Fibroblast of lung (primary cell): ENCODE results near the gene APOA1. TPM values are rescaled to one million over a fixed set of nuclear protein-coding genes. Genes with fewer than 3 reads are reported as not detected.
A peak's percentile ranks its signal among the peaks of the same experiment; 100 is the strongest.

Experiments
- DNase-seq, 2 donors: peaks; one replicate each; pipeline versions ENCODE4 v3.0.0 to v3.0.0-alpha.2; 2010; ENCODE audit warnings: low read depth in 2 of 2
- H2AFZ ChIP-seq: 2 replicates; pipeline ENCODE4 v1.5.1; 2012; ENCODE audit warnings: low read length, control low read depth, inconsistent platforms
- H3K27ac ChIP-seq: 2 replicates; pipeline ENCODE4 v1.5.1; 2011; ENCODE audit warnings: low read length, control low read depth; ENCODE audit not compliant: insufficient read depth
- H3K27me3 ChIP-seq: 2 replicates; pipeline ENCODE4 v1.5.1; 2011; ENCODE audit warnings: mild to moderate bottlenecking, low read length; ENCODE audit not compliant: control insufficient read depth, insufficient read depth
- H3K36me3 ChIP-seq: 2 replicates; pipeline ENCODE4 v1.5.1; 2011; ENCODE audit warnings: low read length; ENCODE audit not compliant: control insufficient read depth, insufficient read depth
- H3K4me1 ChIP-seq: 2 replicates; pipeline ENCODE4 v1.5.1; 2011; ENCODE audit warnings: low read length; ENCODE audit not compliant: control insufficient read depth, insufficient read depth; ENCODE audit errors: extremely low read depth
- H3K4me2 ChIP-seq: 2 replicates; pipeline ENCODE4 v1.5.1; 2011; ENCODE audit warnings: low read length, control low read depth; ENCODE audit not compliant: insufficient read depth; ENCODE audit errors: extremely low read depth
- H3K4me3 ChIP-seq, 4 experiments: fragments of 200-600 bp in 1 of 4; sonication (generic) in 1 of 4; replicated peaks in 1 of 4; 2 replicates each; pipeline ENCODE4 v1.5.1; 2011 to 2016; ENCODE audit warnings: low read length in 4 of 4, low read depth in 3 of 4, mild to moderate bottlenecking in 3 of 4, control low read depth in 2 of 4, inconsistent platforms in 1 of 4, mixed read lengths in 1 of 4; ENCODE audit not compliant: insufficient read depth in 1 of 4; ENCODE audit errors: control extremely low read depth in 1 of 4
- H3K79me2 ChIP-seq: 2 replicates; pipeline ENCODE4 v1.5.1; 2012; ENCODE audit warnings: mild to moderate bottlenecking, low read length, inconsistent platforms; ENCODE audit not compliant: control insufficient read depth, insufficient read depth
- H3K9ac ChIP-seq: 2 replicates; pipeline ENCODE4 v1.5.1; 2011; ENCODE audit warnings: mild to moderate bottlenecking, low read length, control low read depth; ENCODE audit not compliant: insufficient read depth
- H3K9me3 ChIP-seq: 2 replicates; pipeline ENCODE4 v1.5.1; 2012; ENCODE audit warnings: low read depth, low read length; ENCODE audit not compliant: control insufficient read depth, insufficient read depth
- H4K20me1 ChIP-seq: 2 replicates; pipeline ENCODE4 v1.5.1; 2011; ENCODE audit warnings: low read length; ENCODE audit not compliant: control insufficient read depth, insufficient read depth; ENCODE audit errors: extremely low read depth
- CTCF ChIP-seq, 2 donors: IDR thresholded peaks in 1 of 2; conservative IDR thresholded peaks in 1 of 2; 1 replicate in 1 of 2; 2 replicates in 1 of 2; pipeline ENCODE4 v1.5.1; 2011 to 2012; ENCODE audit warnings: low read length in 2 of 2, control low read depth in 1 of 2, inconsistent platforms in 1 of 2, low read depth in 1 of 2, mild to moderate bottlenecking in 1 of 2
- EZH2 ChIP-seq: IDR thresholded peaks from 2 replicates; pipeline ENCODE4 v1.5.1; 2012; ENCODE audit warnings: low read length, control low read depth, mild to moderate bottlenecking; ENCODE audit errors: missing control alignments
- polyA plus RNA-seq, 2 donors: library from polyadenylated mRNA; depleted of rRNA in 1 of 2; stranded (reverse) in 1 of 2; unstranded in 1 of 2; fragments of >200 nt; gene quantifications; 2 replicates each; pipeline ENCODE4 v1.2.1, GENCODE V29; 2011 to 2012; ENCODE audit warnings: missing spikeins in 1 of 2
- total RNA-seq: library from RNA; depleted of rRNA; stranded (reverse); fragments of >200 nt; gene quantifications from 2 replicates; pipeline ENCODE4 v1.2.1, GENCODE V29; 2014

APOA1 gene
- total and polyA plus RNA-seq, 2 donors (not counting 1 experiment from before 2014, with no cell fraction given): 0.05 TPM; not detected in 1

GRCh38 chr11:116881143-116881542, 43.7 kb upstream of the APOA1 start:
- no peak for DNase-seq
- no peak overlapping the region for H3K4me3 ChIP-seq
- H3K79me2 ChIP-seq: no peaks in the 10 kb centered on the region
- H4K20me1 ChIP-seq: no peaks in the 10 kb centered on the region
- no peak overlapping the region for H2AFZ ChIP-seq
- H3K4me1 ChIP-seq: peaks cover 8% of the 10 kb centered on the region
- H3K27me3 ChIP-seq: no peaks in the 10 kb centered on the region
- TF ChIP-seq EZH2 (no peak), CTCF (conservative IDR thresholded peaks at IDR 0.05 in 1 of 2, IDR thresholded peaks at IDR 0.05 in 1 of 2; ENCODE audit: low read depth in 1 of 2, low read length in 2 of 2) (no peak)
- no peaks in the 10 kb centered on the region for H3K9me3 ChIP-seq
- no peak overlapping the region for H3K9ac ChIP-seq
- no peaks in the 10 kb centered on the region for H3K36me3 ChIP-seq
- H3K27ac ChIP-seq: no peak overlapping the region
- no peak overlapping the region for H3K4me2 ChIP-seq

- H3K79me2 ChIP-seq: no peaks in the 10 kb centered on the region
- H3K4me2 ChIP-seq: peak overlapping the region; percentile 15
- H3K9me3 ChIP-seq: no peaks in the 10 kb centered on the region
- H3K36me3 ChIP-seq: peaks cover under 1% of the 10 kb centered on the region
- H3K27ac ChIP-seq: no peak overlapping the region
- H3K4me1 ChIP-seq: peaks cover 5% of the 10 kb centered on the region
- no peaks in the 10 kb centered on the region for H4K20me1 ChIP-seq
- H3K4me3 ChIP-seq: no peak overlapping the region
- TF ChIP-seq EZH2 (no peak), CTCF (conservative IDR thresholded peaks at IDR 0.05 in 1 of 2, IDR thresholded peaks at IDR 0.05 in 1 of 2; ENCODE audit: low read depth in 1 of 2, low read length in 2 of 2) (peak; percentile 74 to 78)
- peak; percentile 68 to 90 for DNase-seq
- no peak overlapping the region for H2AFZ ChIP-seq
- H3K27me3 ChIP-seq: no peaks in the 10 kb centered on the region
- no peak overlapping the region for H3K9ac ChIP-seq
Measured at GRCh38 chr11:116879800-116880625, 42.6 kb upstream of the APOA1 start.

DNA sequence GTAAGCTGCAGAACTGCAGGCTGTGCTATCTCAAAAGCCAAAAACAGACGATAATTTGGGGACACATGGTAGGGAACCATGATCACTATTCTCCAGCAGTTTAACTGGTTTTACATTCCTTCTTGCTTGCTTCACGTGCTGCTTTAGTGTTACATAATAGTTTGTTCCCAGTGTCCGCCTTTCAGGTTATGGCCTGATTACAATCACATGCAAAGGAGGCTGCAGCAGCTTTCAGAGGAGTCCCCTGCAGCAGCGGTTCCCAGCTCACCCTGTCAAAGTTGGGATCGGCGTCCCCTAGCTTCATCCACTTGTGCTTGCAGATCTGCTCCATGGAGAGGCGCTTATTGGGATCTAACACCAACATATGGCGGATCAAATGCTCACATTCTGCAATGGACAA, 39.2 kb upstream of the APOA1 start:
- H3K27ac ChIP-seq: no peak overlapping the region
- no peaks in the 10 kb centered on the region for H3K27me3 ChIP-seq
- H3K36me3 ChIP-seq: peaks cover 3% of the 10 kb centered on the region
- H3K9ac ChIP-seq: no peak overlapping the region
- no peak overlapping the region for H3K4me2 ChIP-seq
- no peak overlapping the region for H3K4me3 ChIP-seq
- H3K9me3 ChIP-seq: no peaks in the 10 kb centered on the region
- TF ChIP-seq CTCF (conservative IDR thresholded peaks at IDR 0.05 in 1 of 2, IDR thresholded peaks at IDR 0.05 in 1 of 2; ENCODE audit: low read depth in 1 of 2, low read length in 2 of 2) (no peak), EZH2 (no peak)
- no peaks in the 10 kb centered on the region for H4K20me1 ChIP-seq
- DNase-seq: no peak
- no peaks in the 10 kb centered on the region for H3K79me2 ChIP-seq
- no peak overlapping the region for H2AFZ ChIP-seq
- peaks cover 5% of the 10 kb centered on the region for H3K4me1 ChIP-seq
